Fibroblast of skin of abdomen (primary cell): ENCODE results near the gene EEF2. TPM values are rescaled to one million over a fixed set of nuclear protein-coding genes. Genes with fewer than 3 reads are reported as not detected.

Experiments
- DNase-seq: peaks from one replicate; pipeline ENCODE4 v3.0.0-alpha.2; 2013
- polyA plus RNA-seq, 2 experiments: library from polyadenylated mRNA; unstranded; fragments of 120-200 nt; gene quantifications; one replicate each; pipeline ENCODE4 v1.2.1, GENCODE V29; 2013; ENCODE audit not compliant: insufficient read length in 2 of 2

EEF2 gene
- polyA plus RNA-seq (2013, experiment 1 of 2; ENCODE audit: insufficient read length) = 2,666 TPM
- 2,760 TPM for polyA plus RNA-seq (2013, experiment 2 of 2; ENCODE audit: insufficient read length)

GRCh38 chr19:3984908-3985642 lies at the start of gene EEF2:
EEF2 (minus strand) TSS chr19:3985463; CDS start chr19:3985380, 83 bp downstream.
- DNase-seq = peak; percentile 91

- DNase-seq = no peak
Measured at GRCh38 chr19:4034048-4035017, 49.1 kb upstream of the EEF2 start.

- DNase-seq = no peak
Measured at GRCh38 chr19:4033028-4033956, 48.0 kb upstream of the EEF2 start.

- no peak for DNase-seq
Measured at GRCh38 chr19:4032436-4032835, 47.2 kb upstream of the EEF2 start.

GRCh38 chr19:4031420-4031819 lies 46.2 kb upstream of the EEF2 start:
- DNase-seq = no peak

GRCh38 chr19:4030981-4031380 lies 45.7 kb upstream of the EEF2 start:
- DNase-seq = no peak

GRCh38 chr19:4030552-4030951 lies 45.3 kb upstream of the EEF2 start:
- DNase-seq = no peak

GRCh38 chr19:4029247-4029614 lies 44.0 kb upstream of the EEF2 start:
- DNase-seq = no peak

- DNase-seq = no peak
Measured at GRCh38 chr19:4028334-4029246, 43.3 kb upstream of the EEF2 start.

- DNase-seq = no peak
Measured at GRCh38 chr19:4027146-4027545, 41.9 kb upstream of the EEF2 start.

- no peak for DNase-seq
Measured at GRCh38 chr19:4025317-4025716, 40.1 kb upstream of the EEF2 start.

GRCh38 chr19:4023600-4024398 lies 38.5 kb upstream of the EEF2 start:
- no peak for DNase-seq

GRCh38 chr19:4019578-4019977 lies 34.3 kb upstream of the EEF2 start:
- DNase-seq = no peak

GRCh38 chr19:4018775-4019504 lies 33.7 kb upstream of the EEF2 start:
- no peak for DNase-seq

- DNase-seq = no peak
Measured at GRCh38 chr19:4018140-4018613, 32.9 kb upstream of the EEF2 start.

- DNase-seq = no peak
Measured at GRCh38 chr19:4016903-4017638, 31.8 kb upstream of the EEF2 start.

GRCh38 chr19:4016486-4016885 lies 31.2 kb upstream of the EEF2 start:
- no peak for DNase-seq

- no peak for DNase-seq
Measured at GRCh38 chr19:4015705-4016402, 30.6 kb upstream of the EEF2 start.
